Kidney epithelial cell (primary cell): ENCODE measurements around the gene ELL2. TPM values are rescaled to one million over a fixed set of nuclear protein-coding genes. Genes with fewer than 3 reads are reported as not detected.
A peak's percentile ranks its signal among the peaks of the same experiment; 100 is the strongest.

Experiments used
- DNase-seq: peaks from one replicate; pipeline ENCODE4 v3.0.0-alpha.2; 2010; ENCODE audit warnings: low read depth
- H3K27me3 ChIP-seq: 2 replicates; pipeline ENCODE4 v1.6.0; 2011; ENCODE audit warnings: low read length; ENCODE audit not compliant: control insufficient read depth, insufficient read depth
- H3K36me3 ChIP-seq: 2 replicates; pipeline ENCODE4 v1.5.1; 2011; ENCODE audit warnings: low read length; ENCODE audit not compliant: control insufficient read depth, insufficient read depth
- H3K4me3 ChIP-seq: 2 replicates; pipeline ENCODE4 v1.5.1; 2011; ENCODE audit warnings: low read depth, mild to moderate bottlenecking, control low read depth, low read length
- total RNA-seq: library from RNA; depleted of rRNA; stranded (reverse); fragments of >200 nt; gene quantifications from 2 replicates; pipeline ENCODE4 v1.2.3, GENCODE V29; 2015
- TF ChIP-seq, protein P1 (sequence below): IDR thresholded peaks from 2 replicates; pipeline ENCODE4 v1.5.1; 2011; ENCODE audit warnings: mild to moderate bottlenecking, moderate library complexity, low read length, control low read depth, inconsistent platforms; ENCODE audit not compliant: insufficient read depth, poor library complexity, severe bottlenecking

ELL2 gene
- total RNA-seq, 1 donor from 2014 or later = 14.1 TPM

DNA sequence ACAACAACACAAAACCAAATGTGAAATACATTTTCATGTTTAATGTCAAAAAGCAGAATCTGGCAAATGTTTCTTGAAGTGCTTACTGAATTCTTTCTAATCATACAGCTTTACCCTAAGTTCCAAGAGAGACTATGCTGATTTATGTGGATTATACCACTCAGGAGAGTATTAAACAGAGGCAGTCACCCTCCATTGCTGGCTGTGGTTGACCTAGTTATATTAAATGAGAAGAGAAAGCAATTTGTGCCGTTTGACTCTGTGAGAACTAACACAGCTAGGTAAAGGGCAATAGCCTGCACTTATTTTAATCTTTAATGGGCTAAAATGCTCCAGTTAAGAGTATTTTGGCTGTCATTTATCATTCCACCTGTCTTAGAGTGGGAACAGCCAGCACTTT, 62.6 kb downstream of the ELL2 start:
- no peaks in the 10 kb centered on the region for H3K36me3 ChIP-seq
- DNase-seq = no peak
- H3K27me3 ChIP-seq = no peaks in the 10 kb centered on the region
- TF ChIP-seq, protein P1, sequence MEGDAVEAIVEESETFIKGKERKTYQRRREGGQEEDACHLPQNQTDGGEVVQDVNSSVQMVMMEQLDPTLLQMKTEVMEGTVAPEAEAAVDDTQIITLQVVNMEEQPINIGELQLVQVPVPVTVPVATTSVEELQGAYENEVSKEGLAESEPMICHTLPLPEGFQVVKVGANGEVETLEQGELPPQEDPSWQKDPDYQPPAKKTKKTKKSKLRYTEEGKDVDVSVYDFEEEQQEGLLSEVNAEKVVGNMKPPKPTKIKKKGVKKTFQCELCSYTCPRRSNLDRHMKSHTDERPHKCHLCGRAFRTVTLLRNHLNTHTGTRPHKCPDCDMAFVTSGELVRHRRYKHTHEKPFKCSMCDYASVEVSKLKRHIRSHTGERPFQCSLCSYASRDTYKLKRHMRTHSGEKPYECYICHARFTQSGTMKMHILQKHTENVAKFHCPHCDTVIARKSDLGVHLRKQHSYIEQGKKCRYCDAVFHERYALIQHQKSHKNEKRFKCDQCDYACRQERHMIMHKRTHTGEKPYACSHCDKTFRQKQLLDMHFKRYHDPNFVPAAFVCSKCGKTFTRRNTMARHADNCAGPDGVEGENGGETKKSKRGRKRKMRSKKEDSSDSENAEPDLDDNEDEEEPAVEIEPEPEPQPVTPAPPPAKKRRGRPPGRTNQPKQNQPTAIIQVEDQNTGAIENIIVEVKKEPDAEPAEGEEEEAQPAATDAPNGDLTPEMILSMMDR = no peak
- H3K4me3 ChIP-seq = no peak overlapping the region

DNA sequence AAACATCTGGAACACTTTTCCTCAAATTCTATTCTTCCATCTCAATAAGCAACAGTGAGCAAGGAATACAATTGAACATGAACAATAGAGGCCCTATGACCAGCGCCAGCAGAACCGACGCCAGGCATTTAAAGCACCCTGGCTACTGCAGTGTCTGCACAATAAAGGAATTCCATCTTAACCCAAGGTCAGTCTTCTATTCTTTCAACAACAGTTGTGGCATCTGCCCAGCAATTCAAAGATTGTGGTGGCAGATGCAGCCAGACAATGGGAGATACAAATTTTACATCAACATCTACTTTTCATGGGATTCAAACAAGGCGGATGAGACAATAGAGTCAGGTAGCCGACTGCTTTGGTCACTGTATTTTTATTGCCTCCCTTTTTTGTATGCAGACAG, 65.9 kb downstream of the ELL2 start:
- H3K27me3 ChIP-seq = no peaks in the 10 kb centered on the region
- no peak for DNase-seq
- TF ChIP-seq, protein P1 = no peak
- H3K4me3 ChIP-seq = no peak overlapping the region
- H3K36me3 ChIP-seq = no peaks in the 10 kb centered on the region

DNA sequence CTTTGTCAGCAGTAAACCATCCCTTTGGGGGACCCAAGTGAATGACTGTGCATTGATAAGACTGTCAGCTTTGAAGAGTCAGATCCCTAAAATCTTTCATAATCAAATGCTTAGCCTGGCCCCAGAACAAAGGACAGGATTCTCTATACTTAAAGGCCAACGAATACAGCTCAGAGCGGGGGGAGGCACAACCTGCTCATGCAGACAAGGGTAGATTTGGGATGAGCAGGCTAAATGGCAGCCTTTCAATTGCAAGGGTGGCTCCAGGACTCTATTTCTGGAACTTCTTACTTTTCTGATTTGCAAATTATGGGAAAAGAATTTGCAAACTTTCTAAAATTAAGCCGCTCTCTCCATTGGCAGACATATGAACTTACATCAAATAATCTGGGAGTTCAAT, 66.4 kb downstream of the ELL2 start:
- TF ChIP-seq, protein P1 = no peak
- H3K4me3 ChIP-seq = no peak overlapping the region
- no peaks in the 10 kb centered on the region for H3K36me3 ChIP-seq
- no peaks in the 10 kb centered on the region for H3K27me3 ChIP-seq
- no peak for DNase-seq

DNA sequence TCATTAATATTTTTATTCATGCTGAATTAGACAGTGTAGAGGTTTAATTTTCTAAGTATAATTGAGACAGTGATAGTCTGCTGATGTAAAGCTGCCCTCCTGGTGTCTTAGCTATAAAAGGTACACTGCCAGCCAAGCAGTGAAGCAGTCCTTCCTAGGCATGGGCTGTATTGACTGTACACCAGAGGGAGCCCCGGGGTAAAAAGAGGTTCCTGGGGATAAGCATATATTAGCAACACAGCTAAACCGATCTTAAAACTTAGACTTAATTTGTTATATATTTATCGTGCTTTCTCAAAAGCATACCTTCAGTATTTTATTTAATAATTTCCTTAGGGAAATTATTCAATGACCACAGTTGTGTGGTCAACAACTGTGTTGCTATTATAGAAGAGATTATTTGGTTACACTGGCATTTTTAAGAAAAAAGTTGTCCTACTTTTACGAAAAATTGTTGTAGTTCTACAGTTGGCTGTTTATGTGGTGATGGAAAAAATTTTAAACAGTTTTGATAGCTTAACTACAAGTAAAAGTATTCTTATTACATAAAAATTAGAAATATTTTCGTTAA, 68.8 kb downstream of the ELL2 start:
- Histone ChIP-seq H3K36me3 (no peaks in the 10 kb centered on the region), H3K4me3 (no peak overlapping the region), H3K27me3 (no peaks in the 10 kb centered on the region)
- TF ChIP-seq, protein P1 = peak; percentile 45
- DNase-seq = no peak

DNA sequence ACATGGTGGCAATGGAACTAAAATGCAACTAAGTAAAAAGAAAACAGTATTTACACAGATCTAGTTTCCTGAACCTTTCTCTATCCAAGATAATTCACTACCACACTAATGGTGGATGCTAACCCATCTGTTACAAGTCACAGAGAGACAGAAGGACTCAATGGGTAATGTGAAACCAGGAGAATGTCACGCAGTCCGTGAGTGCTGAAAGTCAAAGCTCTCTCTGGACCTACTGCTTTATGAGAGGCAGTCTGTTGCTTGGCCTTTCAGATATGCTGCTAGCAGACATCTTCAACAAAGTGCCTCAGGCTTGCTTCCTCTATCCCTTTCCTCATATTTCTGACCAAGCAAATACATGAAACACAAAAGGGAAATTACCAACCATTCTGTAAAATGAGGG, 70.2 kb downstream of the ELL2 start:
- no peaks in the 10 kb centered on the region for H3K36me3 ChIP-seq

More for the DNA sequence above, 70.2 kb downstream of the ELL2 start:
- DNase-seq = no peak
- Histone ChIP-seq H3K4me3 (no peak overlapping the region), H3K27me3 (no peaks in the 10 kb centered on the region)
- TF ChIP-seq, protein P1 = no peak
